GM06990 (cell line): Measurements from ENCODE around the gene STRIP1.

Experiments
- DNase-seq: peaks from one replicate; pipeline ENCODE4 v3.0.0-alpha.2; 2011; ENCODE audit not compliant: insufficient read length; ENCODE audit errors: extremely low read depth
- H3K27me3 ChIP-seq: replicated peaks from 2 replicates; pipeline ENCODE4 v1.6.0; 2011; ENCODE audit warnings: low read length; ENCODE audit not compliant: control insufficient read depth, insufficient read depth
- H3K36me3 ChIP-seq: 2 replicates; pipeline ENCODE4 v1.5.1; 2011; ENCODE audit warnings: low read length; ENCODE audit not compliant: control insufficient read depth, insufficient read depth
- H3K4me3 ChIP-seq: replicated peaks from 2 replicates; pipeline ENCODE4 v1.5.1; 2011; ENCODE audit warnings: low read depth, mild to moderate bottlenecking, control low read depth, low read length
- TF ChIP-seq, protein P1 (sequence below): IDR thresholded peaks from 2 replicates; pipeline ENCODE4 v1.5.1; 2011; ENCODE audit warnings: low read length, control low read depth, mild to moderate bottlenecking, inconsistent platforms; ENCODE audit not compliant: insufficient read depth, poor library complexity, severe bottlenecking

Gene STRIP1

DNA sequence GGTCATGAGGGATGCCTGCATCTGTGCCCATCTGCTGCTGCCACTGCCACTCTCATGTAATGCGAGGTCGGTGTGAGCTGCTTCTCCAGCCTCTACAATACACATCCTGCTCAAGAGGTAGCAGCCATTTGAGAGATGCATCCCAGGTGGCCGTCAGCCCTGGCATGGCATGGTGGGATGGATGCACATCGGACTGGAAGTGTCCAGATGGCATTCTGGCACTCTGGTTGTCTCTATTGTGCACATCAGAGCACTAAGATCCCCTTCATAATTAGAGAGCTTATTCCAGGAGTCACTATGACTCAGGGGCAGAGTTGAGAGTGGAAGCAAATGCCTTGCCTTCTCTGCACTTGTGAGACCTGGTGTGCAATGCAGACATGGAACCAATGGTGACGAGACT lies 3.8 kb downstream of the STRIP1 start:
- TF ChIP-seq, protein P1, sequence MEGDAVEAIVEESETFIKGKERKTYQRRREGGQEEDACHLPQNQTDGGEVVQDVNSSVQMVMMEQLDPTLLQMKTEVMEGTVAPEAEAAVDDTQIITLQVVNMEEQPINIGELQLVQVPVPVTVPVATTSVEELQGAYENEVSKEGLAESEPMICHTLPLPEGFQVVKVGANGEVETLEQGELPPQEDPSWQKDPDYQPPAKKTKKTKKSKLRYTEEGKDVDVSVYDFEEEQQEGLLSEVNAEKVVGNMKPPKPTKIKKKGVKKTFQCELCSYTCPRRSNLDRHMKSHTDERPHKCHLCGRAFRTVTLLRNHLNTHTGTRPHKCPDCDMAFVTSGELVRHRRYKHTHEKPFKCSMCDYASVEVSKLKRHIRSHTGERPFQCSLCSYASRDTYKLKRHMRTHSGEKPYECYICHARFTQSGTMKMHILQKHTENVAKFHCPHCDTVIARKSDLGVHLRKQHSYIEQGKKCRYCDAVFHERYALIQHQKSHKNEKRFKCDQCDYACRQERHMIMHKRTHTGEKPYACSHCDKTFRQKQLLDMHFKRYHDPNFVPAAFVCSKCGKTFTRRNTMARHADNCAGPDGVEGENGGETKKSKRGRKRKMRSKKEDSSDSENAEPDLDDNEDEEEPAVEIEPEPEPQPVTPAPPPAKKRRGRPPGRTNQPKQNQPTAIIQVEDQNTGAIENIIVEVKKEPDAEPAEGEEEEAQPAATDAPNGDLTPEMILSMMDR = no peak
- H3K36me3 ChIP-seq = peaks cover 41% of the 10 kb centered on the region
- no peak for DNase-seq
- H3K4me3 ChIP-seq = no peak overlapping the region
- no peaks in the 10 kb centered on the region for H3K27me3 ChIP-seq

DNA sequence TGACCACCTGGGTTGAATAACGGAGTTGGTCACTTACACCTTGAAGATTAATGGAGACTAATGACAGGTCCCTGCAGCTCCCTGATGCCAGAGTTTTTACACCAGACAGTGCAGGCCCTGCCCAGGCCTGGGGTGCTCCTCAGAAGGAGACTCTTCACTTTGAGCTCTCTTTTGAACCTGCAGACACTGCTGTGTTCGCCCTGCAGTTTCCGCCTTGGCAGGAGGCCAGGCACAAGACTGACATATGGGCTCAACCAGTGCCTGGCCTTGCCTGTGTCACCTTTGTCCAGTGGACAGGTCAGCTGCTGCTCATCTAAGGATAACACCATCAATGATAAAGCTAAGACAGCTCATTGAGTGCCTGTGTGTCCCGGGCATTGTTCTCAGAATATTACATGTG lies 5.2 kb downstream of the STRIP1 start:
- no peaks in the 10 kb centered on the region for H3K27me3 ChIP-seq
- TF ChIP-seq, protein P1 = no peak
- no peak for DNase-seq
- peaks cover 48% of the 10 kb centered on the region for H3K36me3 ChIP-seq
- no peak overlapping the region for H3K4me3 ChIP-seq

DNA sequence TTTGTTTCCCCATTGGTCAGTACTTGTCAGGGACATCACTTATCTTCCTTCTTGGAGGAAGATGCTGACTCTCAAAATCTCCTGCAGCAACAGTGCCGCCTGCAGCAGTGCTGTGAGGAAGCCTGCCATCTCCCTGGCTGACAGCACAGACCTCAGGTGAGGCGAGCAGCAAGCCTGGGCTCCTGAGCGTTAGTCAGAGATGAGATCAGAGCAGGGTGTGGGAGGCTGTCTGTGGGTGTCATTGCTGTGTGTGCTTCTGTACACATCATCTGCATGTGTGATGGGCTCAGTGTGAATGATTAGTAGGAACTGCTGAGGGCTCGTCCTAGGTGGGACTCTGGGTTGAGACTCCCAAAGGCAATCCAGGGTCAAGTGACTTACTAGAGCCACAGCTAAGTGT lies 6.1 kb downstream of the STRIP1 start:
- no peak for DNase-seq
- Histone ChIP-seq H3K36me3 (peaks cover 51% of the 10 kb centered on the region), H3K27me3 (no peaks in the 10 kb centered on the region), H3K4me3 (no peak overlapping the region)
- TF ChIP-seq, protein P1 = no peak

DNA sequence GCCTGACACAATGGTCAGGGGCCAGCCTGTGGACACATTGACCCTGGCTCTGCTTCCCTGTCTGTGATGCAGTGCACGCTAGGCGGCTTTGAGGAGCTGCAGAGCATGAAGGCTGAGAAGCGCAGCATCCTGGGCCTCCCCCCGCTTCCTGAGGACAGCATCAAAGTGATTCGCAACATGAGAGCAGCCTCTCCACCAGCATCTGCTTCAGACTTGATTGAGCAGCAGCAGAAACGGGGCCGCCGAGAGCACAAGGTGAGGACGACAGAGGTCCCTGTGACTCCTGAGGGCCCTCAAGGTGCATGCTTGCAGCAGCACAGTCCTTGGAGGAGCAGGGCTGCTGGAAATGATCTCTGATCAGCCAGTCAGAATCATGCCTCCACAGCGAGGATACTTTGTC lies 8.6 kb downstream of the STRIP1 start:
- peaks cover 60% of the 10 kb centered on the region for H3K36me3 ChIP-seq
- no peak for DNase-seq
- TF ChIP-seq, protein P1 = no peak

DNA sequence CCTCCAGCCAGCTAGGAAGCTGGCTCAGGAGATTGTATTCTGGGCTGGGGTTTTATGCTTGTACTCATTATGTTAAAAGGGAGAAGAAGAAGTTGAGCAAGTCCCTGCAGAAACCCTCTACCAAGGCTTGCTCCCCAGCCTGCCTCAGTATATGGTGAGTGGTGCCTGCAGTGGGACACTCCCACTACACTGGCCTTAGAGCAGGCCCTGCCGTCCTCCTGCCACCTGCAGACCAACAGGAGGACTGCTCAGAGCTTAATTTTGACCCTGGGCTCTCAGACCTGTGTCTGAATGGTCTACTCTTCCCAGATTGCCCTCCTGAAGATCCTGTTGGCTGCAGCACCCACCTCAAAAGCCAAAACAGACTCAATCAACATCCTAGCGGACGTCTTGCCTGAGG lies 13.0 kb downstream of the STRIP1 start:
- peaks cover 42% of the 10 kb centered on the region for H3K36me3 ChIP-seq
- no peaks in the 10 kb centered on the region for H3K27me3 ChIP-seq
- TF ChIP-seq, protein P1 = no peak
- no peak for DNase-seq
- H3K4me3 ChIP-seq = no peak overlapping the region

More for the DNA sequence above, 8.6 kb downstream of the STRIP1 start:
- Histone ChIP-seq H3K4me3 (no peak overlapping the region), H3K27me3 (no peaks in the 10 kb centered on the region)

DNA sequence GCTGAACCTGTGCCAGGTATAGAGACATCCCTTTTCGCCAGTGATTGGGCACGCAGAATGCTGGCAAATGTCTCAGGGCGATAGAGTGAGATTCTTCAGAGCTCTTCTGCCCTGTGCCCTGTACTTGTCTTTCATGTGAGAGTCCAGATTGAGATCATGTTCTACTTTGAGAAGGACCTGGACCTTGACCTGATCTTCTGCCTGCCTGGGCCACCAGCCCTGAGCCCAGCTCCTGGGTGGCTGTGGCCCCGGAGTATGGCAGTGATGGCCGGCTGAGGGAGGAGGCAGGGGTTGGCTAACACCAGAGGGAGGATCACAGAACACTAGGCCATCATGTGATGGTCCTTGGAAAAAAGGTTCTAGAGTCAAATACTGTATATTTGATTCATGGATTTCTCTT lies 13.8 kb downstream of the STRIP1 start:
- Histone ChIP-seq H3K4me3 (no peak overlapping the region), H3K27me3 (no peaks in the 10 kb centered on the region), H3K36me3 (peaks cover 42% of the 10 kb centered on the region)
- no peak for DNase-seq
- TF ChIP-seq, protein P1 = no peak
